Amniotic stem cell (primary cell): Measurements from ENCODE around the gene AMIGO1.
A peak's percentile ranks its signal among the peaks of the same experiment; 100 is the strongest.

Experiments
- DNase-seq: peaks from one replicate; lab custom pipeline; 2025; lab: John Stamatoyannopoulos, UW

The AMIGO1 gene

DNA sequence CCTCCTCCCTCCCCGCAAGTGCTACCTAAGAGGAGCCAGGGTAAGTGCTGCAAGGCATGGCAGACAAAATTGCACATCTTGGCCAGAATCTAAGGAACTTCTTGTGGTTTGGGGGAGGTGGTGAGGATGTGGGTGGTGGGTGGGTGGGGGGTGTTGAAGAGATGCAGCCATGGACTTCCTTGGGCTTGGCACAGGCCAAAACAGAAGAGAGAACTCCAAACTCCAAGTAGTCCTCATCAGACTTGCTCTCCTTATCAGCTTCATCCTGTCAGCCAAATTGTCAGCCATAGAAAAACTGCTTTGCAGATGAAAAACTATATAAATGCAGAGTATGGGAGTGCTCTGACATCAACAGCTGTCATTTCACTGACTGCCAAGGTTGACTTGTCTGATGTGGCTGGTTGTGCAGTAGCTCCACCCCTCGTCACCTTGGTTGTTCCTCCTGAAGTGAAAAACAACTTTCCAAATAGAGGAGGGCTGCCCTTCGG is 7.1 kb downstream of the AMIGO1 start:
- no peak for DNase-seq

DNA sequence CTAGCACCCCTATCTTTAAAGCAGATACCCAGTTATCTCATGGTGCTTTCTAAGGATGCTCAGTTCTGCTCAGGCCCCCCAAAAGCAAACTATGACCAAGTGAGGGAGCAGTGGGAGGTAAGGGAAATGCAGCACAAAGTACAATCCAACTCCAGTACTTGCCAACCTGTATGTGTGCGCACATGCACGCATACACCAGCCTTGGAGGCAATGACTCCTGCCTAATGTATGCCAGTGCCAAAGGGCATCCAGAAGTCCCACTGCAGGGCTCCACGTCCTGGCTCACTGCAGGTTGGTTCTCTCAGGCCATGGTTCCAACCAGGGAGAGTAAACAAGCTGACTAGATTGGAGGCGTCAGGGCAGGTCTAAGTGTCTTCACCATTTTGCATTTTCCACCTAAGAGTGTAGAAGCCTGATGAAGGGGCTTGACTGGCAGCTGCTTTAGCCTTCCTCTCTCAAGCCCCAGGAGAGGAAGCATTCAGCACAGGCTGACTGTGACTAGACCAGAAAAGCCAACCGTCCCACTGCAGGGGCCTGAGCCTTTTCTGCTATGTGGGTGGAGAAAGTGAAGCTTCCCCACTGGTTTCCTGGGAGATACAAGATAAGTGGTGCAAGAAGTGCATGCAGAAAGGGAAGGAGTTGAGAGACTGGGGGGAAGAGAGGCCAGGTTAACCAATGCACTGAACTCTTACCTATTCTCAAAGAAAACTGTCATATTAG is 7.7 kb downstream of the AMIGO1 start:
- DNase-seq: no peak

DNA sequence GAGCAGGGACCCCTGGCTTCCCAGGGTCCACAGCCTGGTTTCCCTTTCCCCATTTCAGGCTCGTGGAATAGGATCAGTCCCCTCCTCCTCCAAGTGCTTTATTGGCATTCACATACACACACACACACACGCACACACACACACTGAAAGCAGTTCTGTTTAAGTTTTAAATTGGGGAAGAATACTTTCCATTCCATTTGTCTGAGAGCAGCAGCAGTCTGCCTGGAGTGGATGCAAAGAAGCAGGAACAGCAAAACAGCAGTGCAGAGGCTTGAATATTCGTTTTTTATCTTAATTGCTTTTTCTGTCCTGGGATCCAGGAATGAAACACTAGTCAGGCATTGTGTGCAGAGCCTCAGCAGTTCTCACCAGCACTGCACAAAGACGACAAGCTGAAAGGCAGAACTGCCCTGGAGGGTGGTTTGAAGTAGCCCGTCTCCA is 8.6 kb downstream of the AMIGO1 start:
- peak; percentile 44 for DNase-seq

GRCh38 chr1:109499661-109500536 is 9.6 kb downstream of the AMIGO1 start:
- no peak for DNase-seq

DNA sequence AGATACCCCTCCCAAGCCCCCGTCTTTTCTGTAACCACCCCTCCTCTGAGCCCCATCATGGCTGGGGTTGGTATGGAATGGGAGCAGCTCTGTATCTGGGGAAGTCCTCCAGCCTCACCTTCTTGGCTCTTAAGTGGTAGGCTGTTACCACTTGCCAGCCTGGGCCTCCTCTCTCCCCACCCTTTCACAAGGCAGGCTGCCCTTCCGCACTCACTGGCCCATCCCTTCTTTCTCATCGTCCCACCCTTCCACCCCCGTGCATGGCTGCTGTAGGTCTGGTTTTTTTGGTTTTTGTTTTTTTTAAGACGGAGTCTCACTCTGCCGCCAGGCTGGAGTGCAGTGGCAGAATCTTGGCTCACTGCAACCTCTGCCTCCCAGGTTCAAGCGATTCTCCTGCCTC is 10.4 kb downstream of the AMIGO1 start:
- no peak for DNase-seq

DNA sequence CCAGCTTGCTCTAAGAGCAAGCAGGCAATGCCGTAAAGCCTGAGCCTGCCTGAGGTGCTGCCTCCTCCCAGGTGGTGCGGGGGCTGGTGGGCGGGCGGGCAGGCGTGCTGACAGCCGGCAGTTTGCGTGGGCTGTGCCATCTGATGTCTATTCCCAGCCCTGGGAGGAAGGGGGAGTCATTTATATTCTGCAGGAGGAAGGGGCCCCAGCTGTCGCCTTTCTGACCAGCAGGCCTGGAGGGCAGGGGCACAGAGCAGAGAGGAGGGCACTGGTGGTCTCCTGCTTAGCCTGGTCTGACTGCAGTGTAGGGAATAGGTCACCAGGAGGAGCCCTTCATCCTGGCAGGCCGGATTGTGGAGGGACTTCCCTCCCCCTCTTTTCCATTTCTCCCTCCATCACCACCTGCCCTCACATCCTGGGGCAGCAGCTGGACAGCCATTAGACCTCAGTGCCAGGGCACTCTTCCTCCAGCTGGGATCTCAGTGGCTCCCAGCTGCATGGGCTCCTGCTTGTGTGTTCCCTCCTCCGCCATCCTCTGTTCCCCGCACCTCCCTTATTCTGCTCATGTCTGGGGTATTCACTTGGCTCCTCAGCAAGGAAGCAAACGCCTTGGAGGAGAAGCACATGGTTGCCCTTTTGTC is 11.2 kb downstream of the AMIGO1 start:
- no peak for DNase-seq

GRCh38 chr1:109497449-109498160 is 11.9 kb downstream of the AMIGO1 start:
- DNase-seq: no peak

GRCh38 chr1:109495738-109496137 is 13.8 kb downstream of the AMIGO1 start:
- DNase-seq: no peak

DNA sequence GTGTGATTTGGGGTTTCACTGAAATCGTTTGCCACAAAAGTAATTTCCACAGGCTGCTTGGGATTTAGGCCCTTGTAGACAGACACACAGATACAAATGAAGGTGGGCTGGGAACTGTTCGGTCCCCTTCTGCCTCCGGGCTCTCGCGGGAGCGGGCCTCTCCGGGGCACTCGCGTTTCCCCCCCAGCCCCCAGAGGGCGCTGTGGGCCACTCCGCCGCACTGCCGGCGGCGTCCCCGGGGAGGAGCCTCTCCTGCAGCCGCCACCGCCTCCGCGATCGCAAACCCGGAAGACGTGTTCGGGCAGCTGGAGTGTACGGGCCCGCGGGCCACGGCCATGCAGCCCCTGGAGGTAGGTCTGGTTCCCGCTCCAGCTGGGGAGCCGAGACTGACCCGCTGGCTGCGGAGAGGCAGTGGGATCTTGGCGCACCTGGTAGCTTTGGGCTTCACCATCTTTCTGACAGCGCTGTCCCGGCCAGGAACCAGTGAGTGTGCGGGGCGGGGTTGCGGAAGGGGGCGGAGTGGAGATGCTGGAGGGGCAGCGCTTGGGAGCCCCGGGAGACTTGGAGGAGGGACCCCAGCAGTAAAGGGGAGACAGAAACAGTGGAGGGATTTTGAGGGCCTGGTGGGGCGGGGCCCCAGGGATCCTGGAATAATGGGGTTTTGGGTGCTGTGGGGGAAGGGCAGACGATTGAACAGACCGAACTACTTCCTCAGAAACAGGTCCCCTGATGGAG is 15.6 kb downstream of the AMIGO1 start, which contains the start of gene CYB561D1:
Gene CYB561D1, plus strand, starts transcription at position 290 of the 735 bp plus-strand sequence. Its CDS starts 46 bp downstream, at position 336.
- DNase-seq: peak; percentile 54

DNA sequence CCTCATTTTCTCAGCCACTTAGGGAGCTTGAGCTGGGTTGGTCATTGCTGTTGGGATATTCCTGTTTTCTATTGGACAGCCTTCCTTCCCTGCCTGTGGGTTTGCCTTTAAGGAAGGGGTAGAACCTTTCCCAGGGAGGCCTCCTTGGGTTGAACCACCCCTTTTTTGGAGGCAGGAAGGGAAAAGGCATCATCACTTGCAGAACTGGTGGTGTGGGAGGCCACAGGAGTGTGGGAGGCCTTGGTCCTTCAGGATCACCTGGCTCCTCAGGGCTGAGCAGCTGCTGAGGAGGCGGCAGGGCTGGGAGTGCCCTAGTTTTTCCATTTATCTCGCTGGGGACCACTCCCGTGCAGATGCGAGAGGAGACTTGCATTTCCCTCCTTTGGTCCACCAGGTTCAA is 16.3 kb downstream of the AMIGO1 start:
- DNase-seq: no peak

- DNase-seq: no peak
Observed at GRCh38 chr1:109492779-109493178, 16.7 kb downstream of the AMIGO1 start.

- no peak for DNase-seq
Observed at GRCh38 chr1:109491372-109491771, 18.2 kb downstream of the AMIGO1 start.

DNA sequence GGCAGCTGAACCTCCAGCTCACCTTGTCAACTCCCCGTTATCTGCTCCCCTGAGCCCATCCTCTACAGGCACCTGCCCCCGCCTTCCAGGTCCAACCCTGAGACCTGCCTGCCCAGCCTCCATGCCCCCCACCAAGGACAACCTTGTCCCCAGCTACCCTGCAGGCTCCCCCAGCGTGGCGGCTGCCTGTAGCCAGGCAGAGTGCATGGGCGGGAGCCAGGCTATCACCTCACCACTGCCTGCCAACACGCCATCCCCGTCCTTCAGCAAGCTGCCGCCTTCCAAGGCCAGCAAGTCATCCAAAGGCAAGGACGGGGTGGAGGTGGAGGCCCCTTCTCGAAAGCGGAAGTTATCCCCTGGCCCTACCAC is 18.6 kb downstream of the AMIGO1 start:
- no peak for DNase-seq

DNA sequence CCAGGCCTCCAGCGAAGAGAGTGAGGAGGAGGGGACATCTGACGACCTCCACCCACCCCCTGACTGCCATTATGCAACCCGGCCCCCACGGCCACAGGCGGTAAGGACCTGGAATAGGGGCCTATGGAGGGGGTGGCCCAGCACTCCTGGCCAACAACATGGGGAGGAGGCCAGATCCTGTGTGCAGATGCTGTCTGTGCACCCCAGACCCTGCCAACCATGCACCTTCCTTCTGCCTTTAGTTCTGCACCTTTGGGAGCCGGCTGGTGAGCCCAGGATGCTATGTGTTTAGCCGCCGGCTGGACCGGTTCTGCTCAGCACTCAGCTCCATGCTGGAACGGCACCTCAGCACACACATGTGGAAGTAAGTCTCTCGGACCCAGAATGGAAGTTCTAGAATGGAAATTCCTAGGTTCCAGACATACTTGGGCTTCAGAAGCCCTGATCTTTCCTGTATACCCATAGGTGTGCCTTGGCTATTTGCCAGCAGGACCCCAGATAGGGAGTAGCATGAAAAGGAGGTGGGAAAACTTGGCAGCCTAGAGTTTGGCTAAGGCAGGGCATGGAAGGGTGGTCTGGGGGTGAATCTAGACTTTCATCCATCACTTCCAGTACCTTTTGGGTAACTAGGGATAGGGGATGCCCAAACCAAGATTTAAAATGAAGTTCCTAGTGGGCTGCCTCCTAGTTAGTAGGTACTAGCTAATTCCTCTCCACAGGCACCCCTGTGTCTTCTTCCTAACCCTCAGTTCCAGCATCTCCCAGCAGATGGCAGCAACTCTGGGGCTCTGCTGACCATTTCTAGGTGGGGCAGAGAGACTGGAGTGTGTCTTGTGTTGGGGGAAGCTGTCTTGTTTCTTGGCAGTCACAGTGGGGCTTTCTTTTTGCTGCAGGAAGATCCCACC is 19.2 kb downstream of the AMIGO1 start:
- DNase-seq: peak; percentile 49

DNA sequence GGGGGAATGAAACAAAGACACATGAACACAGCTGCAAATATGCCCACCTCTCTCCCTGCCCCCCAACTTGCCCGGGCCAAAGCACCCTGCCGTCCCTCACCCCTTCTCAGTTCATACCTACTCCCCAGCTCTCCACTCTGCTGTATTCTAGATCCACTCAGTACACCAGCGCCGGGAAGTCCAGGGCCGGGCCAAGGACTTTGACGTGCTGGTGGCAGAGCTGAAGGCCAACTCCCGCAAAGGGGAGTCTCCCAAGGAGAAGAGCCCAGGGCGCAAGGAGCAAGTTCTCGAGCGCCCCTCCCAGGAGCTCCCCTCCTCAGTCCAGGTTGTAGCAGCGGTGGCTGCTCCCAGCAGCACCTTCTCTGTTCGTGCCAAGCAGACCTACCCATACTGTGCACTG is 20.8 kb downstream of the AMIGO1 start:
- DNase-seq: no peak

GRCh38 chr1:109488201-109488600 is 21.3 kb downstream of the AMIGO1 start:
- DNase-seq: no peak

- DNase-seq: no peak
Observed at GRCh38 chr1:109487261-109487660, 22.3 kb downstream of the AMIGO1 start.

DNA sequence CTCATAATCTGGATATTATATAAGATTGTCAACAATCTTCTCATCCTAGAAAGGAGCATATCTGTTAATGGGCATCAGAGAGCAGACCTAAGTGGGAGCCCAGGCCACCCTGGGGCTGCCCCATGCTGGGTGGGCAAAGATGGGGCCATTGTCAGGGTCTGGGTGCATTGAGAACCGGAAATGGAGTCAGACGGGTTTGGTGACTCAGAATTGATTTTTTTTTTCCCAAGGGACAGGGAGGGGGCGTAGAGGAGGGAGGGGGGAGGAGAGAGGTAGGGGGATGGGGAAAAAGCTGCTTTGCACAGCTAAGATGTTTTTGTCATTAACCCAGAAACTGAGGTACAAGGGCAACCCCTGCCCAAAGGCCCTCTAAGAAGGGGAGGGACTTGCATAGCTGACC is 24.5 kb downstream of the AMIGO1 start:
- no peak for DNase-seq

GRCh38 chr1:109484519-109484975 is 25.0 kb downstream of the AMIGO1 start:
- no peak for DNase-seq
